Mucosa of stomach (tissue), 1 donor: ENCODE results near the gene MYO18B.

Source experiments
- H3K27me3 ChIP-seq: one replicate; pipeline ENCODE4 v1.7.0; 2013; ENCODE audit warnings: mild to moderate bottlenecking, low read length; ENCODE audit not compliant: control insufficient read depth, insufficient read depth
- H3K36me3 ChIP-seq: one replicate; pipeline ENCODE4 v1.7.0; 2013; ENCODE audit warnings: low read length; ENCODE audit not compliant: control insufficient read depth, insufficient read depth
- H3K4me1 ChIP-seq: one replicate; pipeline ENCODE4 v1.7.0; 2013; ENCODE audit warnings: mild to moderate bottlenecking, low read length; ENCODE audit not compliant: control insufficient read depth, insufficient read depth
- H3K4me3 ChIP-seq: one replicate; pipeline ENCODE4 v1.7.0; 2013; ENCODE audit warnings: low read length
- H3K9ac ChIP-seq: one replicate; pipeline ENCODE4 v1.7.0; 2013; ENCODE audit warnings: mild to moderate bottlenecking, low read length, moderate library complexity
- H3K9me3 ChIP-seq: one replicate; pipeline ENCODE4 v1.7.0; 2013; ENCODE audit warnings: mild to moderate bottlenecking, low read length, moderate library complexity; ENCODE audit not compliant: control insufficient read depth
- donor health status: Pancreatic carcinoma.

MYO18B gene

DNA sequence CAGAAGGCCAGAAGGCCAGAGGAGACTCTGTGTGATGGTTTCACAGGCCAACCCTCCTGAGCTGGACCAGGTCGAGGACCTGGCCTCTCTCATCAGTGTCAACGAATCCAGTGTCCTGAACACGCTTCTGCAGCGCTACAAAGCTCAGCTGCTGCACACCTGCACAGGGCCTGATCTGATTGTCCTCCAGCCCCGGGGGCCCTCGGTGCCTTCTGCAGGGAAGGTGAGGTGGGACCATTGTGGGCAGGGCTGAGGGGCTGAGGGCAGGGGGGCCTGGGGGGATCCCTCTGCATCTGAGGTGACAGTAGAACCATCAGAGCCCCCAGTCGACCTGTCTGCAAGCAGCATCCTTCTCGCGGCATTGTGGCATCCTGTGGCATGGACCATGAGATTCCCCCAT lies 30.3 kb downstream of the MYO18B start:
- Histone ChIP-seq H3K4me1 (no peaks in the 10 kb centered on the region), H3K36me3 (no peaks in the 10 kb centered on the region), H3K27me3 (no peaks in the 10 kb centered on the region), H3K9ac (no peak overlapping the region), H3K4me3 (no peak overlapping the region), H3K9me3 (no peaks in the 10 kb centered on the region)

- Histone ChIP-seq H3K27me3 (peaks cover under 1% of the 10 kb centered on the region), H3K9me3 (no peaks in the 10 kb centered on the region), H3K9ac (no peak overlapping the region), H3K4me1 (no peaks in the 10 kb centered on the region), H3K36me3 (no peaks in the 10 kb centered on the region), H3K4me3 (no peak overlapping the region)
Measured at GRCh38 chr22:25774575-25775026, 32.6 kb downstream of the MYO18B start.

GRCh38 chr22:25775531-25775930 lies 33.5 kb downstream of the MYO18B start:
- Histone ChIP-seq H3K9me3 (no peaks in the 10 kb centered on the region), H3K36me3 (no peaks in the 10 kb centered on the region), H3K27me3 (peaks cover 5% of the 10 kb centered on the region), H3K4me1 (no peaks in the 10 kb centered on the region), H3K4me3 (no peak overlapping the region), H3K9ac (no peak overlapping the region)

DNA sequence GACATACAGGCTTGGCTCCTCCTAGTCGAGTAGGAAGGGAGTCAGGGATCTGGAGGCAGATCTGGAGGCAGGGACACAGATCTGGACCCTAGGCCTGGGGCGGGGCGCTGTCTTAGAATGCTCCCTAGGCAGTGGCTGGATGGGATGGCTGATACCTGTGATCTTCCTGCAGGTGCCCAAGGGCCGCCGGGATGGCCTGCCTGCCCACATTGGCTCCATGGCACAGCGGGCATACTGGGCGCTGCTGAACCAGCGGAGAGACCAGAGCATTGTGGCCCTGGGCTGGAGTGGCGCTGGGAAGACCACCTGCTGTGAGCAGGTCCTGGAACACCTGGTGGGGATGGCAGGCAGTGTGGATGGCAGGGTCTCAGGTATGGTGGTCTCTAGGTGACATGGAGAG lies 35.4 kb downstream of the MYO18B start:
- H3K27me3 ChIP-seq: peaks cover 5% of the 10 kb centered on the region
- H3K36me3 ChIP-seq: no peaks in the 10 kb centered on the region
- H3K9me3 ChIP-seq: no peaks in the 10 kb centered on the region
- no peak overlapping the region for H3K9ac ChIP-seq
- H3K4me3 ChIP-seq: no peak overlapping the region
- no peaks in the 10 kb centered on the region for H3K4me1 ChIP-seq

GRCh38 chr22:25777870-25778269 lies 35.9 kb downstream of the MYO18B start:
- no peak overlapping the region for H3K4me3 ChIP-seq
- H3K9ac ChIP-seq: no peak overlapping the region
- H3K27me3 ChIP-seq: peaks cover 5% of the 10 kb centered on the region
- no peaks in the 10 kb centered on the region for H3K36me3 ChIP-seq
- no peaks in the 10 kb centered on the region for H3K9me3 ChIP-seq
- no peaks in the 10 kb centered on the region for H3K4me1 ChIP-seq

- Histone ChIP-seq H3K4me3 (no peak overlapping the region), H3K9ac (no peak overlapping the region), H3K4me1 (no peaks in the 10 kb centered on the region), H3K36me3 (no peaks in the 10 kb centered on the region), H3K9me3 (no peaks in the 10 kb centered on the region), H3K27me3 (peaks cover 5% of the 10 kb centered on the region)
Measured at GRCh38 chr22:25779426-25779825, 37.4 kb downstream of the MYO18B start.

DNA sequence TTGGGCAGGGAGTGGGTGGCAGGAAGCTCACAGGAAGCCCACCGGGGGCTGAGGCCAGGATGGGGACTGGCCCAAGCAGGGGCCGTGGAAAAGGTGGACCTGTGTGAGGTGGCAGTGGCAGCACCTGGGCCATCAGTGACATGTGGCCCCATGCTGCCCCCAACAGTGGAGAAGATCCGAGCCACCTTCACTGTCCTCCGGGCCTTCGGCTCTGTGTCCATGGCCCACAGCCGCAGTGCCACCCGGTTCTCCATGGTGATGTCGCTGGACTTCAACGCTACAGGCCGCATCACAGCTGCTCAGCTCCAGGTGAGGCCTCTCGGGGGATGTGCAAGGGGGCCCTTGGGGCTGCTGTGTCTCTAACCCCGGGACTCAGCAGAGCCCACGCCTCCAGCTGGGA lies 37.9 kb downstream of the MYO18B start:
- H3K4me3 ChIP-seq: no peak overlapping the region

GRCh38 chr22:25780673-25781072 lies 38.7 kb downstream of the MYO18B start:
- no peaks in the 10 kb centered on the region for H3K4me1 ChIP-seq
- no peak overlapping the region for H3K4me3 ChIP-seq
- H3K9me3 ChIP-seq: no peaks in the 10 kb centered on the region
- no peaks in the 10 kb centered on the region for H3K36me3 ChIP-seq
- H3K27me3 ChIP-seq: peaks cover 5% of the 10 kb centered on the region
- H3K9ac ChIP-seq: no peak overlapping the region

More for the DNA sequence above, 37.9 kb downstream of the MYO18B start:
- Histone ChIP-seq H3K9me3 (no peaks in the 10 kb centered on the region), H3K36me3 (no peaks in the 10 kb centered on the region), H3K4me1 (no peaks in the 10 kb centered on the region), H3K27me3 (peaks cover 5% of the 10 kb centered on the region), H3K9ac (no peak overlapping the region)

GRCh38 chr22:25781801-25782200 lies 39.8 kb downstream of the MYO18B start:
- Histone ChIP-seq H3K4me3 (no peak overlapping the region), H3K36me3 (no peaks in the 10 kb centered on the region), H3K27me3 (peaks cover 5% of the 10 kb centered on the region), H3K9me3 (no peaks in the 10 kb centered on the region), H3K9ac (no peak overlapping the region), H3K4me1 (no peaks in the 10 kb centered on the region)

DNA sequence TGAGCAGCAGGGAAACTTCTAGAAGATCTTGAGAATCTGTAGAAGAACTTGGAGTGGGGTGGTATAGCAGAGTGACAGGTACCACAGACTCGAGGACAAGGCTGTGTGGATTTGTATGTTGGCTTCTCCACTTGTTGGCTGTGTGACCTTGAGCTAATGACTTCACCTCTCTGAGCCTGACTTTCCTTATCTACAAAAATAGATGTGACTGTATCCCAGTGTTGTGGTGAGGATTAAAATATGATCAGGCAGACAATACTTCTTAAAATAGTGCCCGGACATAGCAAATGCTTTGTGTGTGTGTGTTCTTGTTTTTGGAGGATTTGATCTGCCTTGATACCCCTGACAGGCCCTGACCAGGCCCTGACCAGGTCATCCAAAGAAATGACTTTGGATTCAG lies 40.8 kb downstream of the MYO18B start:
- Histone ChIP-seq H3K36me3 (no peaks in the 10 kb centered on the region), H3K27me3 (peaks cover 5% of the 10 kb centered on the region), H3K9me3 (no peaks in the 10 kb centered on the region), H3K4me3 (no peak overlapping the region), H3K9ac (no peak overlapping the region), H3K4me1 (no peaks in the 10 kb centered on the region)

- H3K36me3 ChIP-seq: no peaks in the 10 kb centered on the region
- H3K9me3 ChIP-seq: no peaks in the 10 kb centered on the region
- H3K9ac ChIP-seq: no peak overlapping the region
- peaks cover 5% of the 10 kb centered on the region for H3K27me3 ChIP-seq
- H3K4me3 ChIP-seq: no peak overlapping the region
- H3K4me1 ChIP-seq: no peaks in the 10 kb centered on the region
Measured at GRCh38 chr22:25783856-25784255, 41.9 kb downstream of the MYO18B start.

DNA sequence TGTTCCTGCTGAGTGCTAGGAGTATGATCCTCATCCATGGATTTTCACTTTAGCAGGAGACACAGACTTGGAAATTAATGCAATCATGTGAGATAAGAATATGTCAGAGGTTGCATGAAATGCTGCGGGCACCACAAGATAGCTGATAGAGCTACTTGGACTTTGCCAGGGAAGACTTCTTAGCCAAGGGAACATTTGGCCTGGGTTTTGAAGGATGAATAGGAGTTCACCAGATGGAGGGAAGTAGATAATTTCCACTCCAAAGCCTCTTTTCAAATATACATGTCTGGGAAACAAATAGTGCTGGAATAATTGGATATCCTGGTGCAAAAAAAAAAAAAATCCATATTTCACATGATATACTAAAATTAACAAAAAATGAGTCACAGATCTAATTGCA lies 44.2 kb downstream of the MYO18B start:
- Histone ChIP-seq H3K4me1 (no peaks in the 10 kb centered on the region), H3K27me3 (no peaks in the 10 kb centered on the region)

DNA sequence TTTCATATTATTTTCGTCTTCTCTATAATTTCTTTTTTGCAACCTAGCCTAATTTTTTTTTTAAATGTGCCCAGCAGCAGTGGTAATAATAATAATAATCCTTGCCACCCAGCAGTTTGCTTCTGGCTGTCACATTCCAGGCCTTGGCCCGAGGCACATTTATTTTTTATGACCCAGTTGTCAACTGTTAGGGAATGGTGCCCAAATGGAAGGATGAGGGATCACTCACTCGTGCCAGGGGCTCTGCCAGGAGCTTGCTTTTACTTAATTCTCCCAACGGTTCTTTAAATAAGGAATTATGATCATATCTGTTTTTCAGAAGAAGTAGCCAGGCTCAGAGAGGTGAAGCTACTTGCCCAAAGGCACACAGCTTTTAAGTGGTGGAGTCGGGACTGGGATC lies 49.6 kb downstream of the MYO18B start:
- H3K36me3 ChIP-seq: no peaks in the 10 kb centered on the region
- no peaks in the 10 kb centered on the region for H3K9me3 ChIP-seq
- H3K9ac ChIP-seq: no peak overlapping the region
- H3K4me1 ChIP-seq: no peaks in the 10 kb centered on the region
- no peaks in the 10 kb centered on the region for H3K27me3 ChIP-seq
- H3K4me3 ChIP-seq: no peak overlapping the region

More for the DNA sequence above, 44.2 kb downstream of the MYO18B start:
- no peaks in the 10 kb centered on the region for H3K36me3 ChIP-seq
- no peak overlapping the region for H3K9ac ChIP-seq
- no peak overlapping the region for H3K4me3 ChIP-seq
- H3K9me3 ChIP-seq: no peaks in the 10 kb centered on the region
